Measurements from ENCODE around the gene IPPK. TPM values are rescaled to one million over a fixed set of nuclear protein-coding genes. Genes with fewer than 3 reads are reported as not detected.

IPPK gene
- total and polyA plus RNA-seq, 7 experiments from 2014 or later, result 2.8 to 12.8 (median 7.4) TPM

GRCh38 chr9:92612292-92612691, 57.6 kb downstream of the IPPK start:
- Mint-ChIP-seq H3K4me3 (no peak overlapping the region), H3K9me3 (no peaks in the 10 kb centered on the region), H3K27ac (no peak overlapping the region), H3K36me3 (peaks cover 12 to 48% (median 21%) of the 10 kb centered on the region in 5 donors), H3K4me1 (no peaks in the 10 kb centered on the region), H3K27me3 (no peaks in the 10 kb centered on the region)
- POLR2A ChIA-PET, result no interaction called here
- Histone ChIP-seq H3K36me3 (ENCODE audit: control insufficient read depth in 2 of 3, insufficient read depth in 3 of 3, low read length in 3 of 3) (peaks cover 0 to 52% (median 8%) of the 10 kb centered on the region in 3 experiments), H3K4me1 (ENCODE audit: control insufficient read depth in 2 of 2, insufficient read depth in 2 of 2, low read length in 2 of 2) (no peaks in the 10 kb centered on the region), H3K27me3 (ENCODE audit: control insufficient read depth in 2 of 2, insufficient read depth in 2 of 2, low read length in 2 of 2) (no peaks in the 10 kb centered on the region), H3K27ac (ENCODE audit: low read depth, low read length) (no peak overlapping the region), H3K4me3 (ENCODE audit: low read length) (no peak overlapping the region), H3K9me3 (ENCODE audit: control insufficient read depth in 2 of 3, low read length in 3 of 3) (no peaks in the 10 kb centered on the region)
- DNase-seq (no peak), ATAC-seq (no peak)
- intact Hi-C loops (cut with micrococcal nuclease), result no loop called here
- CTCF ChIA-PET, result no interaction called here

GRCh38 chr9:92611621-92612285, 58.2 kb downstream of the IPPK start:
- peak overlapping the region in 1 of 9 donors; percentile 77 for H3K27ac Mint-ChIP-seq
- intact Hi-C loops (cut with micrococcal nuclease), result no loop called here
- POLR2A ChIA-PET, result no interaction called here

GRCh38 chr9:92610470-92611420, 59.2 kb downstream of the IPPK start:
- Histone ChIP-seq H3K27me3 (ENCODE audit: control insufficient read depth in 2 of 2, insufficient read depth in 2 of 2, low read length in 2 of 2) (no peaks in the 10 kb centered on the region), H3K27ac (ENCODE audit: low read depth, low read length) (no peak overlapping the region), H3K4me3 (ENCODE audit: low read length) (no peak overlapping the region), H3K9me3 (ENCODE audit: control insufficient read depth in 2 of 3, low read length in 3 of 3) (no peaks in the 10 kb centered on the region), H3K4me1 (ENCODE audit: control insufficient read depth in 2 of 2, insufficient read depth in 2 of 2, low read length in 2 of 2) (no peaks in the 10 kb centered on the region), H3K36me3 (ENCODE audit: control insufficient read depth in 2 of 3, insufficient read depth in 3 of 3, low read length in 3 of 3) (peaks cover 0 to 39% (median 8%) of the 10 kb centered on the region in 3 experiments)
- no peak overlapping the region for H3K27ac Mint-ChIP-seq
- DNase-seq (no peak), ATAC-seq (no peak)
- peaks cover 9 to 35% (median 12%) of the 10 kb centered on the region in 5 donors for H3K36me3 Mint-ChIP-seq
- no peaks in the 10 kb centered on the region for H3K9me3 Mint-ChIP-seq
- H3K4me3 Mint-ChIP-seq, result no peak overlapping the region
- H3K27me3 Mint-ChIP-seq, result no peaks in the 10 kb centered on the region
- no peaks in the 10 kb centered on the region for H3K4me1 Mint-ChIP-seq
- intact Hi-C loops (cut with micrococcal nuclease), result no loop called here
- ChIA-PET POLR2A (no interaction called here), CTCF (no interaction called here)

More at GRCh38 chr9:92611621-92612285, 58.2 kb downstream of the IPPK start:
- Mint-ChIP-seq H3K9me3 (no peaks in the 10 kb centered on the region), H3K27me3 (no peaks in the 10 kb centered on the region), H3K36me3 (peaks cover 12 to 45% (median 21%) of the 10 kb centered on the region in 5 donors), H3K4me3 (no peak overlapping the region), H3K4me1 (no peaks in the 10 kb centered on the region)
- no peaks in the 10 kb centered on the region for H3K4me1 ChIP-seq (ENCODE audit: control insufficient read depth in 2 of 2, insufficient read depth in 2 of 2, low read length in 2 of 2)
- CTCF ChIA-PET, result interaction anchor here (0.6 kb wide), 1 partner anchor 109 kb away, joined by 3 read pairs; no protein-coding TSS in a partner anchor
- H3K27ac ChIP-seq (ENCODE audit: low read depth, low read length), result no peak overlapping the region
- peaks cover 0 to 46% (median 8%) of the 10 kb centered on the region in 3 experiments for H3K36me3 ChIP-seq (ENCODE audit: control insufficient read depth in 2 of 3, insufficient read depth in 3 of 3, low read length in 3 of 3)
- H3K27me3 ChIP-seq (ENCODE audit: control insufficient read depth in 2 of 2, insufficient read depth in 2 of 2, low read length in 2 of 2), result no peaks in the 10 kb centered on the region
- H3K4me3 ChIP-seq (ENCODE audit: low read length), result no peak overlapping the region
- ATAC-seq (no peak), DNase-seq (no peak)
- no peaks in the 10 kb centered on the region for H3K9me3 ChIP-seq (ENCODE audit: control insufficient read depth in 2 of 3, low read length in 3 of 3)

- no peaks in the 10 kb centered on the region for H3K4me1 Mint-ChIP-seq
- peaks cover 8 to 19% (median 12%) of the 10 kb centered on the region in 5 donors for H3K36me3 Mint-ChIP-seq
- Histone ChIP-seq H3K9me3 (ENCODE audit: control insufficient read depth in 2 of 3, low read length in 3 of 3) (peaks cover 0 to 8% (median 0%) of the 10 kb centered on the region in 3 experiments), H3K4me1 (ENCODE audit: control insufficient read depth in 2 of 2, insufficient read depth in 2 of 2, low read length in 2 of 2) (no peaks in the 10 kb centered on the region), H3K27me3 (ENCODE audit: control insufficient read depth in 2 of 2, insufficient read depth in 2 of 2, low read length in 2 of 2) (no peaks in the 10 kb centered on the region), H3K27ac (ENCODE audit: low read depth, low read length) (no peak overlapping the region), H3K4me3 (ENCODE audit: low read length) (no peak overlapping the region), H3K36me3 (ENCODE audit: control insufficient read depth in 2 of 3, insufficient read depth in 3 of 3, low read length in 3 of 3) (peaks cover 0 to 31% (median 4%) of the 10 kb centered on the region in 3 experiments)
- DNase-seq (no peak), ATAC-seq (no peak)
- H3K9me3 Mint-ChIP-seq, result peaks cover 0 to 14% (median 4%) of the 10 kb centered on the region in 11 donors
- peak overlapping the region in 1 of 9 donors; percentile 10 for H3K27ac Mint-ChIP-seq
- H3K4me3 Mint-ChIP-seq, result no peak overlapping the region
- CTCF ChIA-PET, result no interaction called here
- intact Hi-C loops (cut with micrococcal nuclease), result no loop called here
- POLR2A ChIA-PET, result no interaction called here
- no peaks in the 10 kb centered on the region for H3K27me3 Mint-ChIP-seq
Measured at GRCh38 chr9:92608909-92609445, 61.0 kb downstream of the IPPK start.

- Mint-ChIP-seq H3K36me3 (peaks cover 10 to 25% (median 15%) of the 10 kb centered on the region in 5 donors), H3K27ac (peak overlapping the region in 1 of 9 donors; percentile 10), H3K9me3 (peaks cover 4 to 20% (median 10%) of the 10 kb centered on the region in 11 donors), H3K27me3 (no peaks in the 10 kb centered on the region), H3K4me3 (no peak overlapping the region), H3K4me1 (peaks cover 0 to 1% (median 0%) of the 10 kb centered on the region in 7 donors)
- H3K36me3 ChIP-seq (ENCODE audit: control insufficient read depth in 2 of 3, insufficient read depth in 3 of 3, low read length in 3 of 3), result peaks cover 0 to 25% (median 0%) of the 10 kb centered on the region in 3 experiments
- H3K27ac ChIP-seq (ENCODE audit: low read depth, low read length), result no peak overlapping the region
- peaks cover 0 to 14% (median 0%) of the 10 kb centered on the region in 3 experiments for H3K9me3 ChIP-seq (ENCODE audit: control insufficient read depth in 2 of 3, low read length in 3 of 3)
- intact Hi-C loops (cut with micrococcal nuclease), result no loop called here
- ChIA-PET POLR2A (no interaction called here), CTCF (no interaction called here)
- no peaks in the 10 kb centered on the region for H3K27me3 ChIP-seq (ENCODE audit: control insufficient read depth in 2 of 2, insufficient read depth in 2 of 2, low read length in 2 of 2)
- H3K4me3 ChIP-seq (ENCODE audit: low read length), result no peak overlapping the region
- ATAC-seq (no peak), DNase-seq (no peak)
- H3K4me1 ChIP-seq (ENCODE audit: control insufficient read depth in 2 of 2, insufficient read depth in 2 of 2, low read length in 2 of 2), result no peaks in the 10 kb centered on the region
Measured at GRCh38 chr9:92608241-92608908, 61.6 kb downstream of the IPPK start.

GRCh38 chr9:92607773-92608172, 62.2 kb downstream of the IPPK start:
- peaks cover 0 to 20% (median 0%) of the 10 kb centered on the region in 3 experiments for H3K36me3 ChIP-seq (ENCODE audit: control insufficient read depth in 2 of 3, insufficient read depth in 3 of 3, low read length in 3 of 3)
- H3K9me3 ChIP-seq (ENCODE audit: control insufficient read depth in 2 of 3, low read length in 3 of 3), result peaks cover 0 to 15% (median 0%) of the 10 kb centered on the region in 3 experiments
- H3K27ac ChIP-seq (ENCODE audit: low read depth, low read length), result no peak overlapping the region
- Mint-ChIP-seq H3K4me3 (no peak overlapping the region), H3K27me3 (no peaks in the 10 kb centered on the region), H3K36me3 (peaks cover 10 to 27% (median 16%) of the 10 kb centered on the region in 5 donors), H3K9me3 (peaks cover 6 to 24% (median 10%) of the 10 kb centered on the region in 11 donors), H3K27ac (no peak overlapping the region), H3K4me1 (peaks cover 0 to 3% (median 0%) of the 10 kb centered on the region in 7 donors)
- H3K4me1 ChIP-seq (ENCODE audit: control insufficient read depth in 2 of 2, insufficient read depth in 2 of 2, low read length in 2 of 2), result no peaks in the 10 kb centered on the region
- POLR2A ChIA-PET, result no interaction called here
- DNase-seq, result no peak
- H3K4me3 ChIP-seq (ENCODE audit: low read length), result no peak overlapping the region
- CTCF ChIA-PET, result no interaction called here
- H3K27me3 ChIP-seq (ENCODE audit: control insufficient read depth in 2 of 2, insufficient read depth in 2 of 2, low read length in 2 of 2), result no peaks in the 10 kb centered on the region
- ATAC-seq, result no peak
- intact Hi-C loops (cut with micrococcal nuclease), result no loop called here

All from naive thymus-derived CD4-positive, alpha-beta T cell (primary cell).